SK-N-SH (cell line): ENCODE results near the gene GAB1. TPM values are rescaled to one million over a fixed set of nuclear protein-coding genes. Genes with fewer than 3 reads are reported as not detected.

Experiments
- CTCF ChIA-PET: fragments of 300-600, 350-600 bp; formaldehyde crosslinking; extraction: SDS; loops from one replicate; lab custom pipeline; 2021; lab: Yijun Ruan, JAX
- POLR2A ChIA-PET: fragments of 350-600 bp; sonication (Branson Sonifier 250); formaldehyde crosslinking; extraction: SDS; loops from one replicate; lab custom pipeline; 2020; ENCODE audit warnings: antibody characterized with exemption, inconsistent platforms; lab: Yijun Ruan, JAX
- DNase-seq: peaks from one replicate; pipeline ENCODE4 v3.0.0; 2012
- H2AFZ ChIP-seq: fragments of 200-600 bp; sonication (generic); 2 replicates; pipeline ENCODE4 v1.8.1; 2016; ENCODE audit warnings: antibody characterized with exemption, mild to moderate bottlenecking, low read depth
- H3F3A ChIP-seq: fragments of 200-600 bp; sonication (generic); replicated peaks from 2 replicates; pipeline ENCODE3; 2016; ENCODE audit warnings: antibody characterized with exemption, mild to moderate bottlenecking; ENCODE audit not compliant: insufficient read depth
- H3K27ac ChIP-seq, 2 experiments: fragments of 200-500 bp in 1 of 2; fragments of 200-600 bp in 1 of 2; sonication (Bioruptor generic) in 1 of 2; sonication (generic), shearing (Covaris generic) in 1 of 2; 2 replicates each; pipeline versions ENCODE4 v1.5.1 to v1.6.1; 2014 to 2016; ENCODE audit warnings: low read depth in 2 of 2, inconsistent platforms in 1 of 2, low read length in 1 of 2, mild to moderate bottlenecking in 1 of 2, mixed read lengths in 1 of 2
- H3K27me3 ChIP-seq: fragments of 200-600 bp; sonication (generic), shearing (Covaris generic); 2 replicates; pipeline ENCODE4 v1.6.1; 2016; ENCODE audit warnings: mixed run types; ENCODE audit not compliant: insufficient read depth
- H3K36me3 ChIP-seq, 2 experiments: fragments of 200-500 bp in 1 of 2; fragments of 200-600 bp in 1 of 2; sonication (Bioruptor generic) in 1 of 2; sonication (generic) in 1 of 2; replicated peaks in 1 of 2; 2 replicates each; pipeline versions ENCODE3 to v1.5.1; 2014 to 2016; ENCODE audit warnings: low read length in 1 of 2, mild to moderate bottlenecking in 1 of 2; ENCODE audit not compliant: insufficient read depth in 2 of 2, control insufficient read depth in 1 of 2
- H3K4me1 ChIP-seq, 2 experiments: fragments of 200-500 bp in 1 of 2; fragments of 200-600 bp in 1 of 2; sonication (Bioruptor generic) in 1 of 2; sonication (generic), shearing (Covaris generic) in 1 of 2; 2 replicates each; pipeline versions ENCODE4 v1.5.1 to v1.6.1; 2014 to 2016; ENCODE audit warnings: low read depth in 1 of 2, low read length in 1 of 2, mixed run types in 1 of 2; ENCODE audit not compliant: insufficient read depth in 2 of 2, control insufficient read depth in 1 of 2
- H3K4me2 ChIP-seq: fragments of 200-600 bp; sonication (generic), shearing (Covaris generic); 2 replicates; pipeline ENCODE4 v1.6.1; 2017; ENCODE audit warnings: mixed run types
- H3K4me3 ChIP-seq, 2 experiments: fragments of 200-500 bp in 1 of 2; fragments of 200-600 bp in 1 of 2; sonication (Bioruptor generic) in 1 of 2; sonication (generic), shearing (Covaris generic) in 1 of 2; 2 replicates each; pipeline versions ENCODE4 v1.5.1 to v1.8.1; 2014 to 2016; ENCODE audit warnings: low read depth in 2 of 2, inconsistent platforms in 1 of 2, low read length in 1 of 2, mild to moderate bottlenecking in 1 of 2, mixed read lengths in 1 of 2, moderate library complexity in 1 of 2
- H3K79me2 ChIP-seq: fragments of 200-600 bp; sonication (generic); 2 replicates; pipeline ENCODE4 v1.8.1; 2017; ENCODE audit warnings: mild to moderate bottlenecking; ENCODE audit not compliant: insufficient read depth
- H3K9ac ChIP-seq: fragments of 200-600 bp; sonication (generic); 2 replicates; pipeline ENCODE4 v1.6.1; 2017; ENCODE audit warnings: mixed run types
- H3K9me2 ChIP-seq: fragments of 200-600 bp; sonication (generic); 2 replicates; pipeline ENCODE4 v1.6.1; 2017; ENCODE audit warnings: mixed run types
- H3K9me3 ChIP-seq: fragments of 200-600 bp; sonication (generic); 2 replicates; pipeline ENCODE4 v1.6.1; 2017; ENCODE audit warnings: mixed run types, mild to moderate bottlenecking, moderate library complexity
- H4K20me1 ChIP-seq: fragments of 200-600 bp; sonication (generic); 2 replicates; pipeline ENCODE4 v1.6.1; 2017; ENCODE audit warnings: mild to moderate bottlenecking, mixed run types; ENCODE audit not compliant: insufficient read depth
- CHD2 ChIP-seq: fragments of 150-350 bp; IDR thresholded peaks from 2 replicates; pipeline ENCODE4 v1.6.1; 2018; ENCODE audit warnings: low read length; ENCODE audit not compliant: partially characterized antibody
- CTCF ChIP-seq: fragments of 200-600 bp; sonication (generic); IDR thresholded peaks from 2 replicates; pipeline ENCODE4 v1.6.1; 2017; ENCODE audit warnings: antibody characterized with exemption, mild to moderate bottlenecking, moderate library complexity
- ELF1 ChIP-seq: IDR thresholded peaks from 2 replicates; pipeline ENCODE4 v1.4.0; 2012
- FOSL2 ChIP-seq: IDR thresholded peaks from 2 replicates; pipeline ENCODE4 v1.4.0; 2012; ENCODE audit warnings: low read depth, mild to moderate bottlenecking, moderate library complexity, borderline replicate concordance
- FOXJ3 ChIP-seq: sonication (generic); formaldehyde crosslinking; IDR thresholded peaks from 2 replicates; pipeline ENCODE4 v1.5.1; 2020; ENCODE audit warnings: mild to moderate bottlenecking, missing genetic modification reagents
- FOXM1 ChIP-seq: IDR thresholded peaks from 2 replicates; pipeline ENCODE4 v1.4.0; 2012; ENCODE audit warnings: low read depth, mild to moderate bottlenecking
- GABPA ChIP-seq: IDR thresholded peaks from 2 replicates; pipeline ENCODE4 v1.4.0; 2012; ENCODE audit warnings: low read depth, mild to moderate bottlenecking
- GATA2 ChIP-seq: sonication (generic); formaldehyde crosslinking; IDR thresholded peaks from 2 replicates; pipeline ENCODE4 v1.5.0; 2020; ENCODE audit warnings: mild to moderate bottlenecking, missing genetic modification reagents
- MAX ChIP-seq: IDR thresholded peaks from 2 replicates; pipeline ENCODE4 v1.4.0; 2012; ENCODE audit warnings: low read depth
- MEF2A ChIP-seq: IDR thresholded peaks from 2 replicates; pipeline ENCODE4 v1.4.0; 2012; ENCODE audit warnings: low read depth, borderline replicate concordance
- MXI1 ChIP-seq: IDR thresholded peaks from 2 replicates; pipeline ENCODE4 v1.6.1; 2012; ENCODE audit warnings: mild to moderate bottlenecking, low read depth, low read length, improper control_type of control experiment
- NFIC ChIP-seq: IDR thresholded peaks from 2 replicates; pipeline ENCODE4 v1.4.0; 2012; ENCODE audit warnings: borderline replicate concordance
- RAD21 ChIP-seq: IDR thresholded peaks from 2 replicates; pipeline ENCODE4 v1.6.1; 2012; ENCODE audit warnings: mild to moderate bottlenecking, low read length
- RCOR1 ChIP-seq: fragments of 150-350 bp; IDR thresholded peaks from 2 replicates; pipeline ENCODE4 v1.6.1; 2017; ENCODE audit warnings: antibody characterized with exemption, low read length
- SIN3A ChIP-seq: IDR thresholded peaks from 2 replicates; pipeline ENCODE4 v1.6.1; 2012; ENCODE audit warnings: low read depth, mild to moderate bottlenecking, low read length, moderate library complexity, borderline replicate concordance
- SMC3 ChIP-seq: IDR thresholded peaks from 2 replicates; pipeline ENCODE4 v1.6.1; 2012; ENCODE audit warnings: low read depth, low read length, improper control_type of control experiment
- TAF1 ChIP-seq: IDR thresholded peaks from 2 replicates; pipeline ENCODE4 v1.6.1; 2012; ENCODE audit warnings: low read depth, mild to moderate bottlenecking, low read length, moderate library complexity, borderline replicate concordance
- TCF12 ChIP-seq: IDR thresholded peaks from 2 replicates; pipeline ENCODE4 v1.4.0; 2012
- USF2 ChIP-seq: fragments of 150-350 bp; IDR thresholded peaks from 2 replicates; pipeline ENCODE4 v1.6.1; 2017; ENCODE audit warnings: antibody characterized with exemption, low read length, low read depth, borderline replicate concordance
- ZBTB33 ChIP-seq: IDR thresholded peaks from 2 replicates; pipeline ENCODE4 v1.4.0; 2012; ENCODE audit warnings: low read depth, borderline replicate concordance
- WGBS: methylation state at CpG from one replicate; pipeline ENCODE4 v1.1.6; 2017; ENCODE audit warnings: low lambda C conversion rate; 5-methylcytosine and 5-hydroxymethylcytosine counted together
- polyA plus RNA-seq, 3 experiments: library from polyadenylated mRNA; depleted of rRNA; stranded (reverse); fragments of >200 nt; gene quantifications; 2 replicates each; pipeline ENCODE4 v1.2.3, GENCODE V29; 2012

GAB1 gene
- polyA plus RNA-seq, 1 of the 3 experiments (the other 2 are of a cell fraction), result 3.7 TPM

- TF ChIP-seq MAX, result no peak
- TF ChIP-seq, all 33 proteins: peak for 0
Measured at GRCh38 chr4:143405075-143405730, 68.5 kb downstream of the GAB1 start (continued).

GRCh38 chr4:143406523-143406922 lies 69.8 kb downstream of the GAB1 start:
- no peak for DNase-seq
- Histone ChIP-seq H3K4me3 (no peak overlapping the region), H3K27me3 (no peaks in the 10 kb centered on the region), H3K79me2 (peaks cover 12% of the 10 kb centered on the region), H2AFZ (no peak overlapping the region), H3K4me1 (peaks cover 2 to 15% of the 10 kb centered on the region in 2 experiments; a peak in 3 of 4 replicates), H4K20me1 (no peaks in the 10 kb centered on the region), H3K9me2 (no peaks in the 10 kb centered on the region), H3K4me2 (no peak overlapping the region), H3K27ac (no peak overlapping the region), H3F3A (no peaks in the 10 kb centered on the region), H3K36me3 (no peaks in the 10 kb centered on the region), H3K9ac (no peak overlapping the region), H3K9me3 (no peaks in the 10 kb centered on the region)
- CTCF ChIA-PET, result interaction anchor here (0.8 to 1.5 kb wide), 3 partner anchors 9 to 197 kb away, joined by 3 to 6 read pairs (median 3); no protein-coding TSS in a partner anchor
- POLR2A ChIA-PET, result no interaction called here
- 70% methylated on average over 3 of the region's 3 CpGs for WGBS
- TF ChIP-seq CHD2, result no peak
- TF ChIP-seq FOSL2, result no peak
- TF ChIP-seq MAX, result no peak
- no peak for TF ChIP-seq TAF1
- TF ChIP-seq NFIC, result no peak
- TF ChIP-seq CTCF, result no peak
- TF ChIP-seq SMC3, result no peak
- TF ChIP-seq RCOR1, result no peak
- no peak for TF ChIP-seq ZBTB33
- TF ChIP-seq FOXM1, result no peak
- TF ChIP-seq RAD21, result no peak
- no peak for TF ChIP-seq GABPA
- no peak for TF ChIP-seq FOXJ3 (CRISPR knock-in tag)
- no peak for TF ChIP-seq TCF12
- no peak for TF ChIP-seq USF2
- no peak for TF ChIP-seq MXI1
- no peak for TF ChIP-seq MEF2A
- no peak for TF ChIP-seq ELF1
- TF ChIP-seq GATA2, result no peak
- no peak for TF ChIP-seq SIN3A
